GM12873 (cell line): ENCODE results near the gene ANXA6.

Source experiments
- TF ChIP-seq, protein P1 (sequence below): IDR thresholded peaks from 2 replicates; pipeline ENCODE4 v1.5.1; 2012; ENCODE audit warnings: low read depth, mild to moderate bottlenecking, moderate library complexity, low read length, control low read depth; ENCODE audit not compliant: insufficient read depth; ENCODE audit errors: missing control alignments

ANXA6 gene

DNA sequence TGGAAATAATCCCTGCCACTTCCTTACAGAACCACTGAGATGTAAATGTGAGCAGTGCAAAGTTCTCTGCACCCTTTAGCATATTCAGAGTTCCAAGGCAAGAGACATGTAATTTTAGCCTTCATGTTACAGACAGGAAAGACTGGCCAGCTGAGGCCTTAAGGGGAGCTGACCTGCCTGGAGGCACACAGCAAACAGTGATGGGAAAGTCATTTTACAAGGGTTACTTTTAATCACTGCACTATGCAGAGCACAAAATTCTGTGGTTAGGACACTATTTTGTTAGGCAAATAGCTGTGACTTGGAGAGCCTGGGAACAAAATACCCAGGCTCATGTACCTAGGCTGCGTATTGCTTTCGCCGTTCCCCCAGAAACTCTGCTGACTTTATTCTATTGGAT lies 46.6 kb downstream of the ANXA6 start:
- TF ChIP-seq, protein P1, sequence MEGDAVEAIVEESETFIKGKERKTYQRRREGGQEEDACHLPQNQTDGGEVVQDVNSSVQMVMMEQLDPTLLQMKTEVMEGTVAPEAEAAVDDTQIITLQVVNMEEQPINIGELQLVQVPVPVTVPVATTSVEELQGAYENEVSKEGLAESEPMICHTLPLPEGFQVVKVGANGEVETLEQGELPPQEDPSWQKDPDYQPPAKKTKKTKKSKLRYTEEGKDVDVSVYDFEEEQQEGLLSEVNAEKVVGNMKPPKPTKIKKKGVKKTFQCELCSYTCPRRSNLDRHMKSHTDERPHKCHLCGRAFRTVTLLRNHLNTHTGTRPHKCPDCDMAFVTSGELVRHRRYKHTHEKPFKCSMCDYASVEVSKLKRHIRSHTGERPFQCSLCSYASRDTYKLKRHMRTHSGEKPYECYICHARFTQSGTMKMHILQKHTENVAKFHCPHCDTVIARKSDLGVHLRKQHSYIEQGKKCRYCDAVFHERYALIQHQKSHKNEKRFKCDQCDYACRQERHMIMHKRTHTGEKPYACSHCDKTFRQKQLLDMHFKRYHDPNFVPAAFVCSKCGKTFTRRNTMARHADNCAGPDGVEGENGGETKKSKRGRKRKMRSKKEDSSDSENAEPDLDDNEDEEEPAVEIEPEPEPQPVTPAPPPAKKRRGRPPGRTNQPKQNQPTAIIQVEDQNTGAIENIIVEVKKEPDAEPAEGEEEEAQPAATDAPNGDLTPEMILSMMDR = no peak

DNA sequence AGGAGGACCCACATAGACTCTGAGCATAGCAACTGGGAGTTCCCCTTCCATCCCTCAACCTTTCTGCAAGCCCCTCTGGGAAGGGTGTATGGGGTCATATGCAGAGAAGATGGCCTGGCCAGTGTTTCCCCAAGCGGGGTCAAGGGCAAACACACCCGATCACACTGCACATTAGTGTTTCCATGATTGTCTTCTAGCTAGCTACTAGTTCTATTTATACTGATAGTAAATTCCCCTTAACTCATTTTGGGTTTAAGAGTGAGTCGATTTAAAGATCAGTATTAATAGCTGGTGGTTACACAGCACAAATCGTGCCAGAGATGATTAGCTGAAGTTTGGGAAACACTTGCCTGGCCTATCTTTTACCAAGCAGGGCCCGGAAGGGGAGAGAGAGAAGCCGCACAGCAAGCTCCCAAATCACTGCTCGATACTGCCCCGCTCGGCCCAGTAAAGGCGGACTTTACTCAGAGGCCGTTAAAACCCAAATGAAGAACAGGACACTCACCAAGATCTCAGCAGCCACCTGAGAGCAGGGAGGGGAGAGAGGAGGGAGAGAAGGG lies 47.4 kb downstream of the ANXA6 start:
- TF ChIP-seq, protein P1 = peak; percentile 22

DNA sequence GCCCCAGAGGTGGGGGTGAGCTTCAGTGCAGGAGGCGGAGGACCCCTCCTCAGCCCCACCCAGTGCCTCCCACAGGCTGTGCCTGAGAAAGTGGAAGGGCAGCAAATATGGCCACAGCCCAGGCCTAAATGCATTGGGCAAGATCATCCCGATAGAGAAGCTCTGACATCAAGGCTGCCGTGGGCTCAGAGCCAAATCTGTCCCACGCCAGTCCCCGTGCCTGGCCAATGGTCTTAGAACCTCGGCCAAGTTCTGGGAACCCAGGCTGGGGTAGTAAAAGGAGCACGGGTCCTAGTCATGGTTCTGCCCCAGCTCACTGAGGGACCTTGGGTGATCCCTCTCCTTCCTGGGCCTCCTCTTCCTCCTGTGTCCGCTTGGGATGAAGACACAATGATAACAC lies 49.0 kb downstream of the ANXA6 start:
- TF ChIP-seq, protein P1 = no peak

DNA sequence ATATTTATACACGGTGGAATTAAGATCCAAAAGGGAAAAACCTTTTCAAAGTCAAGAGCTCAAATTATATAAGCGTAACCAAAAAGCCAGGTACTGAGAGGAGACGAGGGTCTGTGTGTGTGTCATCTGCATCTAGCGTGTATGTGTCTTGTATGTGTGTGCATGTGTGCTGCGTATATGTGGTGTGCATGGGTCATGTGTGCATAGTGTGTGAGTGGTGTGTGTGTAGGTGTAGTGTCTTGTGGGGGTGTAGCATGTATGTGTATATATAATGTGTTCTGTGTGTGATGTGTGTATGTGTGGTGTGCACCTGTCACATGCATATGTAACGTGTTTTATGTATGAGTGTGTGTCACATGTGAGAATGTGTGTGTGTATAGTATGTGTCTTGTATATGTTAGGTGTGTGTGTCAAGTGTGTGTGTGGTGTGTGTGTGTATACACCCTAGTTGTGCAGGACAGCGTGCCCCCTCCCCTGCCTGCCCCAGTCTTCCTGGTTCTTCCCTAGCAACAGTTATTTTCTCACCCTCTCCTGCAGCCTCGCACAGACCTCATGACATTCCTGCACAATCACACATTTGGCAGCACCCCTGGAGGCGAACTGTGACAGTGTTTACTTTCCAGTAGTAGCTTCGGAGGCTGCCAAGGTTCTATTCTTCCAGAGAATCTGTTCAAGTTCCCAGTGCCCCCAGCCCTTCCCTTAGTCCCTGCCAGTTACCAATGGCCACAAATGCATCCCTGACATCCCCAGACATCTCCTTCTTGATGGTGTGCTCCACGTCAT lies 49.6 kb downstream of the ANXA6 start:
- TF ChIP-seq, protein P1 = no peak

DNA sequence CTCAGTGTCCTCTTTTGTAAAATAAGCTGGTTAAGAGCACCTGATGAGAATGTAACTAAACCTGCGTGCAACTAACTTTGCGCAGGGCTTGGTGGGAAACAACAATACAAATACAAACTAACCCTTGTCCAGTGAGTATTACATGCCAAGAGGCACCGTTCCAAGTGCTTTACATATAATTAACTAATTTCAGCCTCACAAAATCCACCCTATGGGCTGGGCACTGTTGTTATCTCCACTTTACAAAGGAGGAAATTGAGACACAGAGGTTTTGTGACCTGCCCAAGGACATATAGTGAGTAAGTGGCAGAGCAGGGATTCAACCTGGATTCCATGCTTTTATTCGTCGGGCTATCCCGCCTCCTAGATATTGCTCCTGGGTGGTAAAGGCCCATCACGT lies 50.5 kb downstream of the ANXA6 start:
- TF ChIP-seq, protein P1 = no peak

DNA sequence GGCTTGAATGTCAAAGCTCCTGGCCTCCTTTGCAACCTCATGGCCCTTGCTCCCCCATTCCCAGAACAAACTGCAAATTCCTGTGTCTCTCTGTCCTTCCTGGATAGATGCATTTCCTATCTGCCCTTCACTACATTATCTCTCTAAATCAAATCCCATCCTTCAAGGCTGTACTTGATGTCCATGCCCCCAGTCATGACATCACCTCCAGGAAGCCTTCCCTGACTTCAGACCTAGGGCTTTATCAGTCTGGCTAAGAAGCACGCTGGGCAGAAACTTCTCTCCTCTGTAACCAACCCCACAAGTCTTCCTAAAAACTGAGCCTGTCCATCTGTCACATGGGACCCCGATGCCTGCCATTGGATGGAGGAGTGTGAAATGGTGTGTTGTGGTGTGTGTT lies 51.1 kb downstream of the ANXA6 start:
- TF ChIP-seq, protein P1 = no peak

DNA sequence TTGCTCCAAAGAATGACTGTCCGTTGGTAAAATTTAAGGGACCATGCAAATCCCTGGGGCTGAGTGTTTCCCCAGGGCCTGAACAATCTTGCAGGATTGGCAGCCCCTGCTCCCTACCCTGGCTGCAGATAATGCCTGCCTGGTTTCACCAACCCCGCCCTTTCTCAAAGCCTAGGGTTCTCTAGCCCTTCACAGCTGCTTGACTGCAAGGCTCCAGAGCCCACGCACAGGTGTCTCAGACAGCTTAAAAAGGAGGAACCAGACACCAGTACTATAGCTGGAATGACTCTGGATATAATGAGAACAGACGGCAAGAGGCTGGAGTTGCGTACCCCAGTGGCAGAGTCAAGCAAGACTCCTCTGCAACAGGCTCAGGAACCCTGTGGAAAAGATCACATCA lies 51.5 kb downstream of the ANXA6 start:
- TF ChIP-seq, protein P1 = no peak
